Calu3 (cell line): ENCODE measurements around the gene CHI3L1. TPM values are rescaled to one million over a fixed set of nuclear protein-coding genes. Genes with fewer than 3 reads are reported as not detected.
"Not testable (repeated sequence)": the region's sequence is repeated elsewhere in the genome, so short reads cannot be mapped to it uniquely, and the experiment has no call there.

Source experiments
- Bru-seq: library from RNA; stranded (reverse); fragments of 400-500 nt; gene quantifications from one replicate; lab custom pipeline; 2021; lab: Mats Ljungman, UMichigan
- BruChase-seq, 2 experiments: library from RNA; stranded (reverse); fragments of 400-500 nt; gene quantifications; one replicate each; lab custom pipeline; 2021; lab: Mats Ljungman, UMichigan
- BruUV-seq: library from RNA; stranded (reverse); fragments of 400-500 nt; replicated peaks from 2 replicates; lab custom pipeline; 2021; lab: Mats Ljungman, UMichigan
- CTCF ChIA-PET: fragments of 300-600 bp; sonication (Branson Sonifier 250); formaldehyde crosslinking; loops from one replicate; lab custom pipeline; 2022; ENCODE audit warnings: antibody characterized with exemption; lab: Charles Lee
- DNase-seq: peaks from one replicate; pipeline ENCODE4 v3.0.0; 2022
- H3K27ac Mint-ChIP-seq: one replicate; pipeline ENCODE4 v1.8.0; 2022; ENCODE audit warnings: mixed read lengths; ENCODE audit not compliant: unreplicated experiment
- H3K27me3 Mint-ChIP-seq: one replicate; pipeline ENCODE4 v1.8.0; 2022; ENCODE audit warnings: mixed read lengths; ENCODE audit not compliant: unreplicated experiment
- H3K36me3 Mint-ChIP-seq: one replicate; pipeline ENCODE4 v1.8.0; 2022; ENCODE audit warnings: mild to moderate bottlenecking, moderate library complexity, mixed read lengths; ENCODE audit not compliant: insufficient read depth, unreplicated experiment
- H3K4me1 Mint-ChIP-seq: one replicate; pipeline ENCODE4 v1.8.0; 2022; ENCODE audit warnings: mild to moderate bottlenecking, low read depth, mixed read lengths; ENCODE audit not compliant: unreplicated experiment
- H3K4me3 Mint-ChIP-seq: one replicate; pipeline ENCODE4 v1.8.0; 2022; ENCODE audit warnings: mild to moderate bottlenecking, low read depth, moderate library complexity, mixed read lengths; ENCODE audit not compliant: unreplicated experiment
- H3K9me3 Mint-ChIP-seq: one replicate; pipeline ENCODE4 v1.8.0; 2022; ENCODE audit warnings: low read depth, mixed read lengths; ENCODE audit not compliant: unreplicated experiment
- CTCF ChIP-seq: fragments of 200-600 bp; IDR thresholded peaks from one replicate; pipeline ENCODE4 v1.8.0; 2022; ENCODE audit warnings: antibody characterized with exemption; ENCODE audit not compliant: unreplicated experiment
- intact Hi-C: fragments of 100-400 bp; cut with micrococcal nuclease; formaldehyde crosslinking; loops from one replicate; pipeline ENCODE4 v1.10.0; 2022; ENCODE audit not compliant: unreplicated experiment
- long read RNA-seq: library from polyadenylated mRNA; stranded (forward); transcript quantifications from one replicate; pipeline ENCODE4 v2.0.0, GENCODE V29; 2022
- total RNA-seq: library from RNA; stranded (reverse); gene quantifications from 2 replicates; pipeline ENCODE4 v1.2.3, GENCODE V29; 2022

Gene CHI3L1
- total RNA-seq, result not detected in 2 replicates
- not detected for Bru-seq, nascent RNA
- BruChase-seq, experiment 1, labeled RNA remaining after a 6-hour chase, result not detected
- BruChase-seq, experiment 2, labeled RNA remaining after a 2-hour chase, result not detected
- long read RNA-seq, result 0 reads

GRCh38 chr1:203186446-203187303, at the start of gene CHI3L1:
CHI3L1 (minus strand) TSS chr1:203186704; CDS start chr1:203186623, 81 bp downstream.
- no peaks in the 10 kb centered on the region for H3K4me1 Mint-ChIP-seq
- CTCF ChIA-PET, result interaction anchor here (1.0 to 1.7 kb wide), 2 partner anchors 8 to 59 kb away, joined by 3 to 5 read pairs; partner anchors contain the start of gene ADORA1
- H3K27me3 Mint-ChIP-seq, result peaks cover 92% of the 10 kb centered on the region
- H3K4me3 Mint-ChIP-seq, result no peak within 1 kb of the TSS
- no peak for DNase-seq
- no peaks in the 10 kb centered on the region for H3K36me3 Mint-ChIP-seq
- intact Hi-C loops, result no loop called here
- TF ChIP-seq CTCF, result no peak
- BruUV-seq, result no TSS peak
- H3K9me3 Mint-ChIP-seq, result no peaks in the 10 kb centered on the region
- no peak within 1 kb of the TSS for H3K27ac Mint-ChIP-seq

DNA sequence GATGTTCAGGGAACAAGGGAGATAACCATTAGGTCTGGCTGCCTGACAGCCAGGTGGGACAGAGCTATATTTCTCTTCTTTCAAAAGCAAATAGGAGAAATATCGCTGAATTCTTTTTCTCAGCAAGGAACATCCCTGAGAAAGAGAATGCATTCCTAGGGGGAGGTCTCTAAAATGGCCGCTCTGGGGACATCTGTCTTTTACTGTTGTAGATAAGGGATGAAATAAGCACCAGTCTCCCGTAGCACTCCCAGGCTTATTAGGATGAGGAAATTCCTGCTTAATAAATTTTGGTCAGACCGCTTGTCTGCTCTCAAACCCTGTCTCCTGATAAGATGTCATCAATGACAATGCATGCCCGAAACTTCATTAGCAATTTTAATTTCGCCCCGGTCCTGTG, 48.4 kb upstream of the CHI3L1 start:
- CTCF ChIA-PET, BruUV-seq, DNase-seq, H3K4me3 Mint-ChIP-seq, H3K4me1 Mint-ChIP-seq, H3K27ac Mint-ChIP-seq, intact Hi-C loops, H3K9me3 Mint-ChIP-seq, H3K36me3 Mint-ChIP-seq: not testable (repeated sequence)
- peaks cover 89% of the 10 kb centered on the region for H3K27me3 Mint-ChIP-seq

GRCh38 chr1:203229471-203230135, 43.1 kb upstream of the CHI3L1 start, which contains the start of gene CHIT1:
CHIT1 (minus strand) TSS chr1:203229673; CDS start chr1:203229636, 37 bp downstream.
- H3K36me3 Mint-ChIP-seq, result no peaks in the 10 kb centered on the region
- no peaks in the 10 kb centered on the region for H3K4me1 Mint-ChIP-seq
- CTCF ChIA-PET, result no interaction called here
- no peak for TF ChIP-seq CTCF
- H3K4me3 Mint-ChIP-seq, result no peak within 1 kb of the TSS
- H3K27me3 Mint-ChIP-seq, result peaks cover 100% of the 10 kb centered on the region
- intact Hi-C loops, result no loop called here
- no peak for DNase-seq
- H3K27ac Mint-ChIP-seq, result no peak within 1 kb of the TSS
- H3K9me3 Mint-ChIP-seq, result no peaks in the 10 kb centered on the region
- BruUV-seq, result no TSS peak

DNA sequence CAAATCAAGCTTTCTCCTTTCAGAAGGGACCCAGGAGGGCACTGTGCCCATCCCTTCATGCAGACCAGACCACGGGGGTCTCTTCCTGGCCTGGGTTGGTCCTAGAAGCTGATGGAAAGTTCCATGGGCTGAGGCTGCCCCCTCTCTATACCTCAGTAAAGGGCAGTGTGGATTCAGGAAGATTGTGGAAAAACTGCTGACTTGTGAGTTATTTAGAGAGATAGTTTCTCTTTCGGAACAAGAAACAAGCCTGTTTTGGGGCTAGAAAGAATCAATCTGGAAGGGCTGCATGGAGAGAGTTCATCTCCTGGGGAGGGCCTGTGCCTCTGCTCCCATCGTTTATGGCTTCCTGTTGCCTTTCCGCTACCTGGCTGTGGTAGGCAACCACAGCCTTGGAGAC, 42.2 kb upstream of the CHI3L1 start:
- intact Hi-C loops, result no loop called here

More for the DNA sequence above, 42.2 kb upstream of the CHI3L1 start:
- H3K4me3 Mint-ChIP-seq, result no peak overlapping the region
- H3K27ac Mint-ChIP-seq, result no peak overlapping the region
- no peaks in the 10 kb centered on the region for H3K36me3 Mint-ChIP-seq
- BruUV-seq, result no TSS peak
- no peaks in the 10 kb centered on the region for H3K9me3 Mint-ChIP-seq
- no peak for DNase-seq
- peaks cover 100% of the 10 kb centered on the region for H3K27me3 Mint-ChIP-seq
- no peak for TF ChIP-seq CTCF
- no peaks in the 10 kb centered on the region for H3K4me1 Mint-ChIP-seq
- CTCF ChIA-PET, result no interaction called here
